H1 (cell line): ENCODE results near the gene ADAM19. TPM values are rescaled to one million over a fixed set of nuclear protein-coding genes. Genes with fewer than 3 reads are reported as not detected.

ENCODE experiments used
- CHD7 ChIP-seq: fragments of 300-600 bp; sonication (generic); IDR thresholded peaks from 2 replicates; pipeline ENCODE4 v1.7.1; 2012; ENCODE audit warnings: low read length, moderate library complexity, mild to moderate bottlenecking, inconsistent platforms; ENCODE audit not compliant: insufficient replicate concordance
- GTF2F1 ChIP-seq: IDR thresholded peaks from 2 replicates; pipeline ENCODE4 v1.6.1; 2012; ENCODE audit warnings: low read depth, low read length, improper control_type of control experiment, borderline replicate concordance
- POLR2A ChIP-seq, 2 experiments: IDR thresholded peaks; 1 replicate in 1 of 2; 2 replicates in 1 of 2; pipeline ENCODE4 v1.6.1; 2011; ENCODE audit warnings: low read depth in 2 of 2, low read length in 2 of 2, mild to moderate bottlenecking in 2 of 2; ENCODE audit errors: control extremely low read depth in 1 of 2
- polyA plus RNA-seq, 7 experiments: library from polyadenylated mRNA; depleted of rRNA in 3 of 7; stranded (reverse) in 5 of 7; unstranded in 2 of 7; fragments of >200 nt in 5 of 7; fragments of 200-250 nt in 2 of 7; gene quantifications; 1 replicate in 5 of 7; 2 replicates in 1 of 7; 4 replicates in 1 of 7; pipeline versions ENCODE4 v1.2.1 to v1.2.3, GENCODE V29; 2011 to 2013; ENCODE audit warnings: missing spikeins in 2 of 7, mixed read lengths in 2 of 7
- total RNA-seq: library from RNA; stranded (reverse); fragmentation: NEBNext Ultra II Directional; extraction: Animal tissue kit (Norgen Biotek cat#: 25700); gene quantifications from 2 replicates; pipeline ENCODE4 v1.2.1, GENCODE V29; 2021

The ADAM19 gene
- total and polyA plus RNA-seq, 2 of the 8 experiments (the other 6 are each of a cell fraction or from before 2014, with no cell fraction given), result 6.5 to 22.7 TPM

GRCh38 chr5:157518963-157519362, 56.6 kb downstream of the ADAM19 start (continued):
- no peak for TF ChIP-seq CHD7
- TF ChIP-seq POLR2A (IDR thresholded peaks at IDR 0.05; ENCODE audit: control extremely low read depth in 1 of 2, low read depth in 2 of 2, low read length in 2 of 2), result no peak
- no peak for TF ChIP-seq GTF2F1
